ENCODE measurements around the gene NCAM1.
A peak's percentile ranks its signal among the peaks of the same experiment; 100 is the strongest.

The NCAM1 gene

GRCh38 chr11:113021111-113021510 lies 59.9 kb downstream of the NCAM1 start:
- no peak for TF ChIP-seq CTCF (conservative IDR thresholded peaks at IDR 0.05; ENCODE audit: low read length)
- no peak for DNase-seq (ENCODE audit: low read depth)

GRCh38 chr11:113022262-113022661 lies 61.0 kb downstream of the NCAM1 start:
- no peak for TF ChIP-seq CTCF (conservative IDR thresholded peaks at IDR 0.05; ENCODE audit: low read length)
- H3K4me3 ChIP-seq (ENCODE audit: low read length): no peak overlapping the region
- peak; percentile 67 for DNase-seq (ENCODE audit: low read depth)

More at GRCh38 chr11:113021111-113021510, 59.9 kb downstream of the NCAM1 start:
- no peak overlapping the region for H3K4me3 ChIP-seq (ENCODE audit: low read length)

GRCh38 chr11:113023228-113023627 lies 62.0 kb downstream of the NCAM1 start:
- DNase-seq (ENCODE audit: low read depth): peak; percentile 79
- no peak overlapping the region for H3K4me3 ChIP-seq (ENCODE audit: low read length)
- TF ChIP-seq CTCF (conservative IDR thresholded peaks at IDR 0.05; ENCODE audit: low read length): no peak

GRCh38 chr11:113023986-113024385 lies 62.8 kb downstream of the NCAM1 start:
- H3K4me3 ChIP-seq (ENCODE audit: low read length): no peak overlapping the region
- no peak for DNase-seq (ENCODE audit: low read depth)
- TF ChIP-seq CTCF (conservative IDR thresholded peaks at IDR 0.05; ENCODE audit: low read length): no peak

- no peak for TF ChIP-seq CTCF (conservative IDR thresholded peaks at IDR 0.05; ENCODE audit: low read length)
- no peak for DNase-seq (ENCODE audit: low read depth)
- no peak overlapping the region for H3K4me3 ChIP-seq (ENCODE audit: low read length)
Measured at GRCh38 chr11:113026778-113027177, 65.6 kb downstream of the NCAM1 start.

- no peak overlapping the region for H3K4me3 ChIP-seq (ENCODE audit: low read length)
- peak; percentile 33 for DNase-seq (ENCODE audit: low read depth)
- TF ChIP-seq CTCF (conservative IDR thresholded peaks at IDR 0.05; ENCODE audit: low read length): no peak
Measured at GRCh38 chr11:113034576-113034975, 73.4 kb downstream of the NCAM1 start.

- no peak for TF ChIP-seq CTCF (conservative IDR thresholded peaks at IDR 0.05; ENCODE audit: low read length)
- H3K4me3 ChIP-seq (ENCODE audit: low read length): no peak overlapping the region
- DNase-seq (ENCODE audit: low read depth): no peak
Measured at GRCh38 chr11:113035708-113036107, 74.5 kb downstream of the NCAM1 start.
